ENCODE data around the gene NPAS3. TPM values are rescaled to one million over a fixed set of nuclear protein-coding genes. Genes with fewer than 3 reads are reported as not detected.

NPAS3 gene
- total and polyA plus RNA-seq, 2 of the 8 experiments (the other 6 are each of a cell fraction or from before 2014, with no cell fraction given): 0.11 to 0.60 TPM

DNA sequence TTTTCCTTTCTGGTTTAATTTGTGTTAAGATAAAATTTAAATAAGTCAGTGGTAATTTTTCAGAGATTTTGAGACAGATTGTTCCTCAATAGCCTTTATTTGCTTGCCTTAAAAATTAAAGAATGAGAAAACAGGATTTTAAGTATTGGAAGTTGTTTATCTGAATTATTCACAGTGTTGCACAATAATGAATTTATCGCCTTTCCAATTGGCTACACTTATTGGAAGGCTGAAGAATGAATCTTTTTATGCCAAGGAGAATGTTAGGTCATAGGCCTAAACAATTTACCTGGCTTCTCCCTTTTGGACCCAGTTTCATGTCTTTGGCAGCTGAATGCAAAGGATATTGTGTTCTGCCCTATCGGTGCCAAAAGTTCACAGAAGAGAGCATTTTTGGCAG is 250.2 kb downstream of the NPAS3 start:
- Histone ChIP-seq H2BK15ac (ENCODE audit: low read length) (no peak overlapping the region), H4K20me1 (replicated peaks in 1 of 2; ENCODE audit: control insufficient read depth in 1 of 2, insufficient read depth in 2 of 2, low read length in 2 of 2) (no peaks in the 10 kb centered on the region), H2BK120ac (replicated peaks; ENCODE audit: low read depth, low read length) (no peak overlapping the region), H3K4me3 (ENCODE audit: extremely low read depth in 1 of 4, insufficient read depth in 2 of 4, low read depth in 3 of 4, low read length in 4 of 4) (no peak overlapping the region), H3K79me2 (ENCODE audit: control insufficient read depth in 1 of 2, insufficient read depth in 2 of 2, low read length in 2 of 2) (no peaks in the 10 kb centered on the region), H3K23me2 (ENCODE audit: low read depth, low read length) (no peaks in the 10 kb centered on the region), H2AFZ (ENCODE audit: low read length) (no peak overlapping the region), H2BK12ac (ENCODE audit: low read depth, low read length) (no peak overlapping the region), H2BK20ac (ENCODE audit: low read length) (no peak overlapping the region), H3K36me3 (ENCODE audit: control insufficient read depth in 2 of 4, insufficient read depth in 4 of 4, low read length in 3 of 4) (no peaks in the 10 kb centered on the region), H3K9ac (replicated peaks in 1 of 4; ENCODE audit: extremely low read depth in 1 of 4, low read depth in 3 of 4, low read length in 3 of 4) (no peak overlapping the region), H3K4me2 (ENCODE audit: insufficient read depth in 1 of 2, low read depth in 2 of 2, low read length in 2 of 2) (no peak overlapping the region), H3K23ac (ENCODE audit: insufficient read length) (no peak overlapping the region), H3K56ac (replicated peaks; ENCODE audit: insufficient read length, low read depth, low read length) (no peak overlapping the region), H3K4ac (replicated peaks; ENCODE audit: insufficient read length, low read depth, low read length) (no peak overlapping the region), H2AK5ac (ENCODE audit: low read depth, low read length) (no peak overlapping the region), H3K14ac (ENCODE audit: insufficient read length) (no peak overlapping the region), H3K27ac (ENCODE audit: low read depth, low read length) (no peak overlapping the region), H3K79me1 (ENCODE audit: low read depth, low read length) (no peaks in the 10 kb centered on the region), H4K5ac (ENCODE audit: insufficient read length, low read depth, low read length) (no peak overlapping the region), H3K9me3 (ENCODE audit: insufficient read depth in 2 of 2, low read depth in 1 of 2, low read length in 1 of 2) (no peaks in the 10 kb centered on the region), H3K18ac (ENCODE audit: extremely low read depth, low read length) (no peak overlapping the region), H3K27me3 (replicated peaks in 1 of 4; ENCODE audit: control insufficient read depth in 3 of 4, extremely low read depth in 1 of 4, insufficient read depth in 3 of 4, low read length in 3 of 4) (no peaks in the 10 kb centered on the region), H3K4me1 (replicated peaks in 1 of 4; ENCODE audit: control insufficient read depth in 3 of 4, insufficient read depth in 4 of 4, low read length in 3 of 4) (no peaks in the 10 kb centered on the region), H2BK5ac (ENCODE audit: low read depth, low read length) (no peak overlapping the region), H4K91ac (replicated peaks; ENCODE audit: insufficient read length, low read length) (no peak overlapping the region), H4K8ac (ENCODE audit: extremely low read depth, insufficient read depth, low read length) (no peak overlapping the region)
- FAIRE-seq: no peak
- TF ChIP-seq EZH2 (IDR thresholded peaks at IDR 0.05; ENCODE audit: low read depth, low read length, severe bottlenecking) (no peak), JUN (IDR thresholded peaks at IDR 0.05; ENCODE audit: low read depth, low read length) (no peak), KDM5A (IDR thresholded peaks at IDR 0.05; ENCODE audit: low read length) (no peak), SP1 (IDR thresholded peaks at IDR 0.05; ENCODE audit: low read depth, low read length) (no peak), RXRA (IDR thresholded peaks at IDR 0.05; ENCODE audit: insufficient read depth, low read depth, low read length) (no peak), HDAC6 (IDR thresholded peaks at IDR 0.05; ENCODE audit: low read depth, low read length) (no peak), EGR1 (IDR thresholded peaks at IDR 0.05; ENCODE audit: borderline replicate concordance, low read depth, low read length) (no peak), FOSL1 (IDR thresholded peaks at IDR 0.05; ENCODE audit: insufficient read depth, low read depth, low read length) (no peak), SP2 (IDR thresholded peaks at IDR 0.05; ENCODE audit: low read length) (no peak), CREB1 (IDR thresholded peaks at IDR 0.05) (no peak)
- TF ChIP-seq, protein P1, sequence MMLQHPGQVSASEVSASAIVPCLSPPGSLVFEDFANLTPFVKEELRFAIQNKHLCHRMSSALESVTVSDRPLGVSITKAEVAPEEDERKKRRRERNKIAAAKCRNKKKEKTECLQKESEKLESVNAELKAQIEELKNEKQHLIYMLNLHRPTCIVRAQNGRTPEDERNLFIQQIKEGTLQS (IDR thresholded peaks at IDR 0.05; ENCODE audit: insufficient read depth, low read depth, low read length): no peak
- POLR2A ChIA-PET (ENCODE audit: partially characterized antibody): no interaction called here
- CTCF ChIA-PET (ENCODE audit: partially characterized antibody): interaction anchor here (1.6 kb wide), 1 partner anchor 12 kb away, joined by 4 read pairs; no protein-coding TSS in a partner anchor
- WGBS, 2 experiments (ENCODE audit: extremely low coverage in 1 of 2, insufficient coverage in 1 of 2, insufficient read length in 1 of 2, insufficient replicate concordance in 2 of 2, low coverage in 1 of 2, low lambda C conversion rate in 2 of 2, missing lambda C conversion rate in 1 of 2): 97% methylated on average over 2 of the region's 2 CpGs; no CpG with 5 or more reads in 1 of the 2 experiments
- no peak for DNase-seq (ENCODE audit: low read depth in 1 of 2, low spot score in 2 of 2)

Measured in H1 (cell line).